ENCODE data around the gene RASGRF1. TPM values are rescaled to one million over a fixed set of nuclear protein-coding genes. Genes with fewer than 3 reads are reported as not detected.

The RASGRF1 gene
- total RNA-seq, 1 donor from 2014 or later: not detected

- no peaks in the 10 kb centered on the region for H3K9me3 Mint-ChIP-seq (ENCODE audit: unreplicated experiment)
- H3K4me3 Mint-ChIP-seq (ENCODE audit: unreplicated experiment): no peak overlapping the region
- TF ChIP-seq CTCF (IDR thresholded peaks at IDR 0.05; ENCODE audit: unreplicated experiment): no peak
- H3K4me1 Mint-ChIP-seq (ENCODE audit: unreplicated experiment): no peaks in the 10 kb centered on the region
- no peaks in the 10 kb centered on the region for H3K36me3 Mint-ChIP-seq (ENCODE audit: low read depth, unreplicated experiment)
- DNase-seq (ENCODE audit: low spot score): no peak
- no peak overlapping the region for H3K27ac Mint-ChIP-seq (ENCODE audit: unreplicated experiment)
- no peaks in the 10 kb centered on the region for H3K27me3 Mint-ChIP-seq (ENCODE audit: unreplicated experiment)
Measured at GRCh38 chr15:79122991-79123390, 32.4 kb upstream of the RASGRF1 start.

GRCh38 chr15:79122391-79122790, 31.8 kb upstream of the RASGRF1 start:
- Mint-ChIP-seq H3K27ac (ENCODE audit: unreplicated experiment) (no peak overlapping the region), H3K4me3 (ENCODE audit: unreplicated experiment) (no peak overlapping the region), H3K4me1 (ENCODE audit: unreplicated experiment) (no peaks in the 10 kb centered on the region), H3K27me3 (ENCODE audit: unreplicated experiment) (peaks cover 3% of the 10 kb centered on the region), H3K36me3 (ENCODE audit: low read depth, unreplicated experiment) (no peaks in the 10 kb centered on the region), H3K9me3 (ENCODE audit: unreplicated experiment) (no peaks in the 10 kb centered on the region)
- no peak for TF ChIP-seq CTCF (IDR thresholded peaks at IDR 0.05; ENCODE audit: unreplicated experiment)
- no peak for DNase-seq (ENCODE audit: low spot score)

GRCh38 chr15:79121571-79121970, 31.0 kb upstream of the RASGRF1 start:
- no peak for DNase-seq (ENCODE audit: low spot score)
- H3K27ac Mint-ChIP-seq (ENCODE audit: unreplicated experiment): no peak overlapping the region
- no peak for TF ChIP-seq CTCF (IDR thresholded peaks at IDR 0.05; ENCODE audit: unreplicated experiment)
- H3K4me3 Mint-ChIP-seq (ENCODE audit: unreplicated experiment): no peak overlapping the region
- no peaks in the 10 kb centered on the region for H3K9me3 Mint-ChIP-seq (ENCODE audit: unreplicated experiment)
- H3K36me3 Mint-ChIP-seq (ENCODE audit: low read depth, unreplicated experiment): no peaks in the 10 kb centered on the region
- H3K27me3 Mint-ChIP-seq (ENCODE audit: unreplicated experiment): peaks cover 6% of the 10 kb centered on the region
- H3K4me1 Mint-ChIP-seq (ENCODE audit: unreplicated experiment): no peaks in the 10 kb centered on the region

- TF ChIP-seq CTCF (IDR thresholded peaks at IDR 0.05; ENCODE audit: unreplicated experiment): no peak
- H3K9me3 Mint-ChIP-seq (ENCODE audit: unreplicated experiment): no peaks in the 10 kb centered on the region
- peaks cover 8% of the 10 kb centered on the region for H3K27me3 Mint-ChIP-seq (ENCODE audit: unreplicated experiment)
- no peaks in the 10 kb centered on the region for H3K4me1 Mint-ChIP-seq (ENCODE audit: unreplicated experiment)
- no peak for DNase-seq (ENCODE audit: low spot score)
- no peaks in the 10 kb centered on the region for H3K36me3 Mint-ChIP-seq (ENCODE audit: low read depth, unreplicated experiment)
- H3K27ac Mint-ChIP-seq (ENCODE audit: unreplicated experiment): no peak overlapping the region
- no peak overlapping the region for H3K4me3 Mint-ChIP-seq (ENCODE audit: unreplicated experiment)
Measured at GRCh38 chr15:79117442-79118204, 27.0 kb upstream of the RASGRF1 start.

- no peak for TF ChIP-seq CTCF (IDR thresholded peaks at IDR 0.05; ENCODE audit: unreplicated experiment)
- Mint-ChIP-seq H3K36me3 (ENCODE audit: low read depth, unreplicated experiment) (no peaks in the 10 kb centered on the region), H3K27ac (ENCODE audit: unreplicated experiment) (no peak overlapping the region), H3K9me3 (ENCODE audit: unreplicated experiment) (no peaks in the 10 kb centered on the region), H3K4me1 (ENCODE audit: unreplicated experiment) (no peaks in the 10 kb centered on the region), H3K4me3 (ENCODE audit: unreplicated experiment) (no peak overlapping the region), H3K27me3 (ENCODE audit: unreplicated experiment) (peaks cover 9% of the 10 kb centered on the region)
- no peak for DNase-seq (ENCODE audit: low spot score)
Measured at GRCh38 chr15:79116771-79117170, 26.2 kb upstream of the RASGRF1 start.
